IPS-NIHi7 (cell line): ENCODE results near the gene HEXA.
A peak's percentile ranks its signal among the peaks of the same experiment; 100 is the strongest.
"Not testable (repeated sequence)": the region's sequence is repeated elsewhere in the genome, so short reads cannot be mapped to it uniquely, and the experiment has no call there.

Source experiments
- DNase-seq: peaks from one replicate; pipeline ENCODE4 v3.0.0; 2012; ENCODE audit warnings: mixed read lengths; ENCODE audit errors: extremely low spot score

Gene HEXA

GRCh38 chr15:72375846-72376581, at the start of gene HEXA:
Gene HEXA, minus strand, starts transcription at chr15:72376014. Its CDS starts 42 bp downstream, at chr15:72375972.
- peak; percentile 99 for DNase-seq

GRCh38 chr15:72423256-72423655, 47.4 kb upstream of the HEXA start:
- DNase-seq, result no peak

- no peak for DNase-seq
These were observed 45.7 kb upstream of the HEXA start for GRCh38 chr15:72421484-72421883.

GRCh38 chr15:72420576-72420975, 44.8 kb upstream of the HEXA start:
- DNase-seq, result no peak

GRCh38 chr15:72419768-72420167, 44.0 kb upstream of the HEXA start:
- not testable (repeated sequence) for DNase-seq

- DNase-seq, result no peak
These were observed 39.5 kb upstream of the HEXA start for GRCh38 chr15:72415304-72415703.

- not testable (repeated sequence) for DNase-seq
These were observed 37.5 kb upstream of the HEXA start for GRCh38 chr15:72413337-72413736.

- DNase-seq, result no peak
These were observed 35.7 kb upstream of the HEXA start for GRCh38 chr15:72411544-72411943.

GRCh38 chr15:72411111-72411510, 35.3 kb upstream of the HEXA start:
- no peak for DNase-seq

GRCh38 chr15:72406936-72407335, 31.1 kb upstream of the HEXA start:
- DNase-seq, result no peak

- no peak for DNase-seq
These were observed 29.0 kb upstream of the HEXA start for GRCh38 chr15:72404841-72405240.

- no peak for DNase-seq
These were observed 28.5 kb upstream of the HEXA start for GRCh38 chr15:72404356-72404755.

GRCh38 chr15:72402726-72403125, 26.9 kb upstream of the HEXA start:
- no peak for DNase-seq

- no peak for DNase-seq
These were observed 22.8 kb upstream of the HEXA start for GRCh38 chr15:72398648-72399047.

GRCh38 chr15:72397796-72398588, 22.2 kb upstream of the HEXA start, which contains the start of gene TMEM202:
Gene TMEM202, plus strand, starts transcription at chr15:72398305. Its CDS starts 22 bp downstream, at chr15:72398327.
- no peak for DNase-seq

GRCh38 chr15:72396331-72396730, 20.5 kb upstream of the HEXA start:
- not testable (repeated sequence) for DNase-seq

GRCh38 chr15:72389231-72389630, 13.4 kb upstream of the HEXA start:
- DNase-seq, result no peak

- no peak for DNase-seq
These were observed 11.9 kb upstream of the HEXA start for GRCh38 chr15:72387741-72388140.

GRCh38 chr15:72382146-72382545, 6.3 kb upstream of the HEXA start:
- no peak for DNase-seq

GRCh38 chr15:72380743-72381142, 4.9 kb upstream of the HEXA start:
- no peak for DNase-seq

- DNase-seq, result no peak
These were observed 4.1 kb upstream of the HEXA start for GRCh38 chr15:72379856-72380430.

- DNase-seq, result not testable (repeated sequence)
These were observed 3.3 kb upstream of the HEXA start for GRCh38 chr15:72379106-72379505.

GRCh38 chr15:72377331-72377730, 1.5 kb upstream of the HEXA start:
- no peak for DNase-seq
